PC-3 (cell line): ENCODE results near the gene CACNA1C. TPM values are rescaled to one million over a fixed set of nuclear protein-coding genes. Genes with fewer than 3 reads are reported as not detected.

Experiments
- ATAC-seq: fragments of 200-7000 bp; cut with Tn5 transposase; 2 replicates; pipeline ENCODE4 v1.9.1; 2020; ENCODE audit warnings: mild to moderate bottlenecking, moderate library complexity
- BruUV-seq: library from RNA; stranded (reverse); fragments of 400-500 nt; replicated peaks from 2 replicates; lab custom pipeline; 2021; lab: Mats Ljungman, UMichigan
- CTCF ChIA-PET: fragments of 300-600 bp; sonication (Branson Sonifier 250); formaldehyde crosslinking; loops from one replicate; lab custom pipeline; 2022; ENCODE audit warnings: antibody characterized with exemption; lab: Charles Lee
- POLR2A ChIA-PET: fragments of 300-600 bp; sonication (Branson Sonifier 250); formaldehyde crosslinking; loops from one replicate; lab custom pipeline; 2022; ENCODE audit warnings: antibody characterized with exemption; ENCODE audit not compliant: unreplicated experiment; lab: Charles Lee
- DNase-seq: peaks from one replicate; pipeline ENCODE4 v3.0.0-alpha.2; 2015
- H2AFZ ChIP-seq: fragments of 300-600 bp; sonication (generic); 2 replicates; pipeline ENCODE4 v1.6.0; 2016; ENCODE audit warnings: antibody characterized with exemption, low read length
- H3F3A ChIP-seq: fragments of 300-600 bp; sonication (generic); one replicate; pipeline ENCODE4 v1.6.0; 2017; ENCODE audit warnings: antibody characterized with exemption, low read length, control low read depth, mild to moderate bottlenecking; ENCODE audit not compliant: unreplicated experiment
- H3K27ac ChIP-seq: fragments of 300-600 bp; sonication (generic); 2 replicates; pipeline ENCODE4 v1.5.1; 2016; ENCODE audit warnings: mild to moderate bottlenecking, low read length
- H3K27me3 ChIP-seq: fragments of 300-600 bp; sonication (generic); 2 replicates; pipeline ENCODE4 v1.6.1; 2016; ENCODE audit warnings: low read length, mixed read lengths
- H3K36me3 ChIP-seq: fragments of 300-600 bp; sonication (generic); 2 replicates; pipeline ENCODE4 v1.6.1; 2016; ENCODE audit warnings: low read depth, mixed run types, low read length, mixed read lengths
- H3K4me1 ChIP-seq: fragments of 300-600 bp; sonication (generic); 2 replicates; pipeline ENCODE4 v1.5.1; 2016; ENCODE audit warnings: low read length; ENCODE audit not compliant: insufficient read depth
- H3K4me2 ChIP-seq: fragments of 300-600 bp; sonication (generic); 2 replicates; pipeline ENCODE4 v1.6.0; 2016; ENCODE audit warnings: low read length
- H3K4me3 ChIP-seq: fragments of 300-600 bp; sonication (generic); 2 replicates; pipeline ENCODE4 v1.5.1; 2016; ENCODE audit warnings: mild to moderate bottlenecking, low read length, mixed read lengths
- H3K79me2 ChIP-seq: fragments of 300-600 bp; sonication (generic); 2 replicates; pipeline ENCODE4 v1.6.1; 2017; ENCODE audit warnings: low read length, mixed read lengths
- H3K9ac ChIP-seq: fragments of 300-600 bp; sonication (generic); 2 replicates; pipeline ENCODE4 v1.6.0; 2016; ENCODE audit warnings: mild to moderate bottlenecking, low read length
- H3K9me2 ChIP-seq: fragments of 300-600 bp; sonication (generic); replicated peaks from 2 replicates; pipeline ENCODE4 v1.6.1; 2016; ENCODE audit warnings: mixed run types, low read length, mixed read lengths
- H3K9me3 ChIP-seq: fragments of 300-600 bp; sonication (generic); 2 replicates; pipeline ENCODE4 v1.6.1; 2016; ENCODE audit warnings: low read length, mixed read lengths
- H4K20me1 ChIP-seq: fragments of 300-600 bp; sonication (generic); 2 replicates; pipeline ENCODE4 v1.6.1; 2016; ENCODE audit warnings: low read length, mixed read lengths
- CTCF ChIP-seq: fragments of 300-600 bp; sonication (generic); conservative IDR thresholded peaks from 2 replicates; pipeline ENCODE4 v1.5.1; 2017; ENCODE audit warnings: antibody characterized with exemption, low read depth, mild to moderate bottlenecking, low read length
- EZH2 ChIP-seq: fragments of 300-600 bp; sonication (generic); IDR thresholded peaks from one replicate; pipeline ENCODE4 v1.6.1; 2017; ENCODE audit warnings: antibody characterized with exemption, mild to moderate bottlenecking, low read length; ENCODE audit not compliant: unreplicated experiment
- EZH2phosphoT487 ChIP-seq: fragments of 300-600 bp; sonication (generic); IDR thresholded peaks from 2 replicates; pipeline ENCODE4 v1.6.1; 2018; ENCODE audit warnings: mild to moderate bottlenecking, antibody characterized with exemption, low read length, borderline replicate concordance
- intact Hi-C: fragments of 100-400 bp; cut with micrococcal nuclease; formaldehyde crosslinking; loops from 2 replicates; pipeline ENCODE4 v1.9.0; 2023
- total RNA-seq: library from RNA; depleted of rRNA; stranded (reverse); fragments of >200 nt; gene quantifications from 2 replicates; pipeline ENCODE4 v1.2.3, GENCODE V29; 2014

Gene CACNA1C
- total RNA-seq, 1 experiment from 2014 or later, result not detected

- POLR2A ChIA-PET, result no interaction called here
- ATAC-seq (no peak), DNase-seq (no peak)
- Histone ChIP-seq H3K4me2 (no peak overlapping the region), H3K9me3 (no peaks in the 10 kb centered on the region), H3K27ac (no peak overlapping the region), H3K9ac (no peak overlapping the region), H3K79me2 (no peaks in the 10 kb centered on the region), H3K9me2 (no peaks in the 10 kb centered on the region), H3K4me3 (no peak overlapping the region), H3K36me3 (no peaks in the 10 kb centered on the region), H2AFZ (no peak overlapping the region), H3K27me3 (peaks cover 71% of the 10 kb centered on the region), H3K4me1 (no peaks in the 10 kb centered on the region), H4K20me1 (no peaks in the 10 kb centered on the region), H3F3A (no peaks in the 10 kb centered on the region)
- CTCF ChIA-PET, result no interaction called here
- no peak for TF ChIP-seq EZH2phosphoT487
- no TSS peak for BruUV-seq
- intact Hi-C loops, result no loop called here
Measured at GRCh38 chr12:2547273-2548044, 494.7 kb downstream of the CACNA1C start.

DNA sequence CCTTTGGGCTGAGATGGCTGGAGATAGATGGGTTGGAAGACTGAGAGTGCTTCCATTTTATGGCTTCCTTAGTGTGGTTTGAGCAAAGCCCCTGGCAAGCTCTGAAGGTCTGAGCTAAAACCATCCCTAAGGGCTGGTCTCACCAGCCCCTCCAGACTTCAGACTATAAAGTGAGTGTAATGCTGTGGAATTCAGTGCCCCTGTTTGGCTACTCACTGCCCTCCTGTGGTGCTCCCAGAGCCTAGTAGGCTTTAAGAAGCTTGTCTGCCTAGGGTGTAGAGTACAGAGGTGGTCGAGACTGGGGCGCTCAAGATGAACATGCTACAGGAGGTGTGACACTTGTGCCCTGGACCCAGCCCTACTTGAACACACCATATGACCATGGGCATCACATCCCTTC is 495.3 kb downstream of the CACNA1C start:
- BruUV-seq, result no TSS peak
- CTCF ChIA-PET, result no interaction called here

GRCh38 chr12:2550561-2551411 is 498.0 kb downstream of the CACNA1C start:
- Histone ChIP-seq H3K4me2 (no peak overlapping the region), H3K36me3 (no peaks in the 10 kb centered on the region), H3K9ac (no peak overlapping the region), H3K4me3 (no peak overlapping the region), H3K27ac (no peak overlapping the region), H3K9me3 (no peaks in the 10 kb centered on the region), H3K79me2 (no peaks in the 10 kb centered on the region), H4K20me1 (no peaks in the 10 kb centered on the region), H3F3A (no peaks in the 10 kb centered on the region), H2AFZ (no peak overlapping the region), H3K9me2 (no peaks in the 10 kb centered on the region), H3K27me3 (peaks cover 69% of the 10 kb centered on the region), H3K4me1 (no peaks in the 10 kb centered on the region)
- intact Hi-C loops, result no loop called here
- ChIA-PET POLR2A (no interaction called here), CTCF (no interaction called here)
- no peak for TF ChIP-seq CTCF
- TF ChIP-seq EZH2phosphoT487, result no peak
- TF ChIP-seq EZH2, result no peak
- no TSS peak for BruUV-seq
- DNase-seq (peak; percentile 38), ATAC-seq (no peak)

More for the DNA sequence above, 495.3 kb downstream of the CACNA1C start:
- Histone ChIP-seq H3K79me2 (no peaks in the 10 kb centered on the region), H3K36me3 (no peaks in the 10 kb centered on the region), H4K20me1 (no peaks in the 10 kb centered on the region), H3K9me3 (no peaks in the 10 kb centered on the region), H3K27me3 (peaks cover 71% of the 10 kb centered on the region), H3K4me2 (no peak overlapping the region), H3K4me3 (no peak overlapping the region), H3K27ac (no peak overlapping the region), H3F3A (no peaks in the 10 kb centered on the region), H3K4me1 (no peaks in the 10 kb centered on the region), H3K9me2 (no peaks in the 10 kb centered on the region), H2AFZ (no peak overlapping the region), H3K9ac (no peak overlapping the region)
- intact Hi-C loops, result no loop called here
- ATAC-seq (no peak), DNase-seq (no peak)
- no peak for TF ChIP-seq CTCF
- TF ChIP-seq EZH2phosphoT487, result no peak
- TF ChIP-seq EZH2, result no peak
- POLR2A ChIA-PET, result no interaction called here
